Adrenal gland (tissue), 12 donors: ENCODE data around the gene SLC25A41. TPM values are rescaled to one million over a fixed set of nuclear protein-coding genes. Genes with fewer than 3 reads are reported as not detected.
"Not testable (repeated sequence)": the region's sequence is repeated elsewhere in the genome, so short reads cannot be mapped to it uniquely, and the experiment has no call there.

Experiments used
- DNase-seq, 7 donors: peaks; one replicate each; pipeline ENCODE4 v3.0.0-alpha.2; 2019 to 2020
- H3K27ac ChIP-seq, 5 donors: fragments of 200-600 bp; sonication (generic) in 4 of 5; 1 replicate in 3 of 5; 2 replicates in 2 of 5; pipeline versions ENCODE4 v1.5.1 to v1.8.0; 2016 to 2020; ENCODE audit warnings: mild to moderate bottlenecking in 1 of 5
- H3K27me3 ChIP-seq: fragments of 200-600 bp; 2 replicates; pipeline ENCODE4 v1.8.0; 2021
- H3K36me3 ChIP-seq, 2 donors: fragments of 200-600 bp; replicated peaks in 1 of 2; 1 replicate in 1 of 2; 2 replicates in 1 of 2; pipeline versions ENCODE4 v1.5.1 to v1.8.0; 2018 to 2022
- H3K4me1 ChIP-seq, 2 donors: fragments of 200-600 bp; replicated peaks in 1 of 2; 1 replicate in 1 of 2; 2 replicates in 1 of 2; pipeline versions ENCODE4 v1.5.1 to v1.8.0; 2018 to 2021
- H3K4me3 ChIP-seq, 4 donors: fragments of 200-600 bp; sonication (generic) in 3 of 4; one replicate each; pipeline ENCODE4 v1.5.1; 2016 to 2018
- H3K9me3 ChIP-seq, 3 donors: fragments of 200-600 bp; sonication (generic) in 1 of 3; replicated peaks in 1 of 3; 1 replicate in 2 of 3; 2 replicates in 1 of 3; pipeline versions ENCODE4 v1.5.1 to v1.8.0; 2016 to 2021
- CTCF ChIP-seq, 6 experiments: fragments of 450-650 bp in 4 of 6; fragments of 200-600 bp in 2 of 6; sonication (generic) in 1 of 6; IDR thresholded peaks; 1 replicate in 5 of 6; 2 replicates in 1 of 6; pipeline versions ENCODE4 v1.5.1 to v1.8.0; 2016 to 2021; ENCODE audit warnings: antibody characterized with exemption in 6 of 6, mild to moderate bottlenecking in 2 of 6, moderate library complexity in 1 of 6
- POLR2A ChIP-seq, 2 donors: fragments of 450-650 bp; IDR thresholded peaks; one replicate each; pipeline ENCODE4 v1.6.1; 2017; ENCODE audit warnings: antibody characterized with exemption in 2 of 2, mild to moderate bottlenecking in 2 of 2, moderate library complexity in 1 of 2
- WGBS, 4 donors: extraction: QIAGEN DNeasy Blood & Tissue Kit in 2 of 4; methylation state at CpG; one replicate each; pipeline versions ENCODE4 v1.1.5 to v1.1.7; 2013 to 2017; 5-methylcytosine and 5-hydroxymethylcytosine counted together
- intact Hi-C, 2 donors: fragments of 100-400 bp; cut with DNase I; formaldehyde crosslinking; loops; one replicate each; pipeline versions ENCODE4 v1.14.1 to v1.15.0; 2022 to 2023
- polyA plus RNA-seq, 3 donors: library from polyadenylated mRNA; stranded (reverse); fragments of 200-250 nt in 2 of 3; fragments of 350-450 nt in 1 of 3; fragmentation: Illumina TruSeq in 1 of 3; extraction: RNeasy Lipid Tissue Mini Kit (QIAGEN cat#74804) in 1 of 3; gene quantifications; one replicate each; pipeline ENCODE4 v1.2.3, GENCODE V29; 2013 to 2014
- total RNA-seq, 9 donors: library from RNA; depleted of rRNA in 4 of 9; stranded (reverse); fragments of >200 nt in 4 of 9; fragments of 120-200 nt in 1 of 9; fragmentation: NEBNext Ultra II Directional in 1 of 9; extraction: Animal tissue kit (Norgen Biotek cat#: 25700) in 1 of 9; gene quantifications; one replicate each; pipeline versions ENCODE4 v1.1.0 to v1.2.4, GENCODE V29; 2013 to 2023
- donor health status: healthy with polysubstance abuse.
- donor health status: Bipolar disorder and iron deficiency.
- donor health status: DM: yes; HTN: yes; CAD: no.
- donor health status: DM: no; HTN: no; CAD: no.
- donor health status: DM: no; HTN: no; CAD: no.
- donor health status: DM: yes; HTN: yes; CAD: no.

The SLC25A41 gene
- total and polyA plus RNA-seq, 12 donors, result 0.18 to 1.4 (median 0.38) TPM; not detected in 6

- intact Hi-C loops, result no loop called here
- peak in 2 of 7 donors; percentile 42 to 88 for DNase-seq
- Histone ChIP-seq H3K27ac (peak overlapping the region in 1 of 5 donors; percentile 26), H3K27me3 (no peaks in the 10 kb centered on the region), H3K36me3 (no peaks in the 10 kb centered on the region), H3K9me3 (no peaks in the 10 kb centered on the region), H3K4me1 (peaks cover 0 to 5% of the 10 kb centered on the region in 2 donors), H3K4me3 (no peak overlapping the region)
- WGBS, 4 donors, result 48 to 67% (median 60%) methylated on average over 17 to 22 of the region's 22 CpGs
- no peak for TF ChIP-seq CTCF (IDR thresholded peaks at IDR 0.05)
- no peak for TF ChIP-seq POLR2A (IDR thresholded peaks at IDR 0.05)
Measured at GRCh38 chr19:6402837-6403608, 30.5 kb downstream of the SLC25A41 start.

DNA sequence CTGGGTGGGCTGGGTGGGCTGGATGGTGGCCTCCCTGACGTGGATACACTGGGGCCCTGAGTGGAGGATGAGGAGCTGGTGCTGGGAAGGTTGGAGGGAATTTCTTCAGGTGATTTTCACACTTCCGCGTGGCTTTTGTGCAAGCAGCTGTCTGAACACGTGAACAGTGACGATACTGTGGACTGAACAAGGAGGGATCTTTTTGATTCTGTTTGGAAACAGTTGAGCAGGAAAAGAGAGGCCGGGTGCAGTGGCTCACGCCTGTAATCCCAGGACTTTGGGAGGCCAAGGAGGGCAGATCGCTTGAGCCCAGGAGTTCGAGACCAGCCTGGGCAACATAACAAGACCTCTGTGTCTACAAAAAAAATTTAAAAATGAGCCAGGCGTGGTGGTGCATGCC, 31.5 kb downstream of the SLC25A41 start:
- Histone ChIP-seq H3K27ac (no peak overlapping the region), H3K4me1 (peaks cover 0 to 5% of the 10 kb centered on the region in 2 donors), H3K36me3 (no peaks in the 10 kb centered on the region), H3K9me3 (no peaks in the 10 kb centered on the region), H3K27me3 (no peaks in the 10 kb centered on the region), H3K4me3 (no peak overlapping the region)
- no peak for DNase-seq
- 82 to 93% (median 92%) methylated on average over 10 of the region's 10 CpGs for WGBS, 4 donors
- intact Hi-C loops, result no loop called here
- TF ChIP-seq CTCF (IDR thresholded peaks at IDR 0.05) (no peak), POLR2A (IDR thresholded peaks at IDR 0.05) (no peak)

DNA sequence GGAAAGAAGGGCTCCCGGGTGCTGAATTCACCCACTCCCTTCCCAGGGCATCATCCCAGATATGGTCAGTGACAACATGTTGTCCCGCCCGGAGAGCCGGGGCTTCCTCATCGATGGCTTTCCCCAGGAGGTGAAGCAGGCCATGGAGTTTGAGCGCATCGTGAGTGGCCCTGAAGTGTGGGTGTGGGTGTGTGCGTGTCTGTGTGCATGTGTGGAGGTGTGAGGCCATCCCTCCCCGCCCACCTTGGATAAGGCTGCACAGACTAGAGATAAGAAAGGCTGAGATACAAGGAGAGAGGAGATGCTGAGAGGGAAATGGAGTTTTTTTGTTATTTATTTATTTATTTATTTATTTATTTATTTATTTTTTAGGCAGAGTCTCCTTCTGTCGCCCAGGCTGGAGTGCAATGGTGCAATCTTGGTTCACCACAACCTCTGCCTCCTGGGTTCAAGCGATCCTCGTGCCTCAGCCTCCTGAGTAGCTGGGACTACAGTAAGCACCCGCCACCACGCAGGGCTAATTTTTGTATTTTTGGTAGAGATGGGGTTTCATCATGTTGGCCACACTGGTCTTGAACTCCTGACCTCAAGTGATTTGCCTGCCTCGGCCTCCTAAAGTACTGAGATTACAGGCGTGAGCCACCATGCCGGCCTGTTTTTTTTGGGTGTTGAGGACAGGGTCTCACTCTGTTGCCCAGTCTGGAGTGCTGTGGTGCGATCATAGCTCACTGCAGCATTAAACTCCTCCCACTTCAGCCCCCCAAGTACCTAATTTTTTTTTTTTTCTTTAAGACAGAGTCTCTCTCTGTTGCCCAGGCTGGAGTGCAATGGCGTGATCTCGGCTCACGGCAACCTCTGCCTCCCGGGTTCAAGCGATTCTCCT, 33.3 kb downstream of the SLC25A41 start:
- H3K27ac ChIP-seq, H3K4me1 ChIP-seq, H3K36me3 ChIP-seq, DNase-seq, H3K4me3 ChIP-seq, H3K27me3 ChIP-seq, H3K9me3 ChIP-seq, intact Hi-C loops: not testable (repeated sequence)
- WGBS, 4 donors, result 82 to 91% (median 86%) methylated on average over 19 to 23 of the region's 23 CpGs

- Histone ChIP-seq H3K36me3 (no peaks in the 10 kb centered on the region), H3K27ac (no peak overlapping the region), H3K27me3 (no peaks in the 10 kb centered on the region), H3K4me3 (no peak overlapping the region), H3K9me3 (no peaks in the 10 kb centered on the region), H3K4me1 (peaks cover 11 to 13% of the 10 kb centered on the region in 2 donors)
- DNase-seq, result no peak
- intact Hi-C loops, result no loop called here
- TF ChIP-seq POLR2A (IDR thresholded peaks at IDR 0.05) (no peak), CTCF (IDR thresholded peaks at IDR 0.05) (no peak)
- 77 to 92% (median 89%) methylated on average over 3 to 12 of the region's 12 CpGs for WGBS, 4 donors
Measured at GRCh38 chr19:6396305-6396704, 37.3 kb downstream of the SLC25A41 start.
